VCaP (cell line): ENCODE measurements around the gene ZBTB7C.

Source experiments
- H3K27ac ChIP-seq: fragments of 450-650 bp; 2 replicates; pipeline ENCODE4 v1.5.1; 2017
- CTCF ChIP-seq: fragments of 450-650 bp; conservative IDR thresholded peaks from 2 replicates; pipeline ENCODE4 v1.5.1; 2017; ENCODE audit warnings: mild to moderate bottlenecking, moderate library complexity

The ZBTB7C gene

DNA sequence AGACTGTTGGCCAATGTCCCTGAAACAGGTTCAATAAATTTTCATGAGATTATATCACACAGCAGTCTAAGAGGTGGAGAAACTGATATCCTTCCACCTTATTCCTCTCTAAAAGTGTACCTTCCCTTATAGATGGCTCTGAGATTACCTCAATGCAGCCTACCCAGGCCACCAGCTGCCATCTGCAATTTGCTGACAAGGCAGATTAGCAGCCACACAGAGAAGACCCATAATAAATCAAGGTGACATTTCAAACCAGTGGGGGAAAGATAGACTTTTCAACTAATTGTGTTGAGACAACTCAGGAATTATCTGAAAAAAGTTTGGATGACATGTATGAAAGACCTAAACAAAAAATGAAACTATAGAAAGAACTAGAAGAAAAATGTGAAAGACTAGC is 43.2 kb downstream of the ZBTB7C start:
- no peak overlapping the region for H3K27ac ChIP-seq
- no peak for TF ChIP-seq CTCF

GRCh38 chr18:48364146-48364545 is 45.0 kb downstream of the ZBTB7C start:
- H3K27ac ChIP-seq, result no peak overlapping the region

DNA sequence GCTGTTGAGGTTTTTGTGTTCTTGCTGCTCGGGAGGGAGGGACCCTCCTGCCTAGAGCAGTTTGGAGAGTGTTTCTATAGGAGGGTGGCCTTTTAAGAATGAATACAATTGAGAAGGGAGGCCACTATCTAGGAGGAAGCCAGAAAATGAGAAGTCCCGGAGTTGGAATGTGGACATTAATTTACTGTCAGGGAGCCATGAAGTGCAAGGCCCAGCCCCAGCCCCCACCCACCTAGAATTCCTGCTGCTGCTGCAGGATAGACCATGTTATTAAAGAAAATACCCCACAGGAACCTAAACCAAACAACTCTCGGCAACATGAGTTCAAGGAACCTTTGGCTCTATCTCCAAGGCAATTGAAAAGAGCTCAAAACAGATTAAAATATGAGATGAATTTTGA is 46.0 kb downstream of the ZBTB7C start:
- TF ChIP-seq CTCF, result no peak

More at GRCh38 chr18:48364146-48364545, 45.0 kb downstream of the ZBTB7C start:
- no peak for TF ChIP-seq CTCF

DNA sequence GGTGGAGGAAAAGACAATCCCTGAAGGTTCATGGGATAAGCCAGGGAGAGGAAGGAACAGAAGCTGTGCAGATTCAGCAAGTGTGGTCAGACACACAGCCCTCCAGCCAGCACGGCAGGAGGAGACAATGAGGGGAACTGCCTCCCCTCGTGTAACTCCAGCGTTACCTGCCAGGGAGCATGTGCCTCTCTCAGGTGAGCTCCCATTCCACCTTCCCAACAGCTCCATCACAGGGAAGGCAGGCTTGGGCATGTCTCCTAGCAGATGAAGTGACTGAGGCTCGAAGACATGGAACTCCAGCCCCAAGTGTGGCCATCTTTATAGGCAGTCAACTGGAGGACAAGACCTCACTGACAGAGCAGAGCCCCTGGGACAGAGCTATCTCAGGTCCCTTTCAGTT is 47.4 kb downstream of the ZBTB7C start:
- TF ChIP-seq CTCF, result no peak
- H3K27ac ChIP-seq, result no peak overlapping the region

More for the DNA sequence above, 46.0 kb downstream of the ZBTB7C start:
- H3K27ac ChIP-seq, result no peak overlapping the region

GRCh38 chr18:48360376-48361021 is 48.7 kb downstream of the ZBTB7C start:
- TF ChIP-seq CTCF, result no peak

GRCh38 chr18:48359626-48360025 is 49.6 kb downstream of the ZBTB7C start:
- no peak for TF ChIP-seq CTCF
- no peak overlapping the region for H3K27ac ChIP-seq

More at GRCh38 chr18:48360376-48361021, 48.7 kb downstream of the ZBTB7C start:
- H3K27ac ChIP-seq, result no peak overlapping the region

DNA sequence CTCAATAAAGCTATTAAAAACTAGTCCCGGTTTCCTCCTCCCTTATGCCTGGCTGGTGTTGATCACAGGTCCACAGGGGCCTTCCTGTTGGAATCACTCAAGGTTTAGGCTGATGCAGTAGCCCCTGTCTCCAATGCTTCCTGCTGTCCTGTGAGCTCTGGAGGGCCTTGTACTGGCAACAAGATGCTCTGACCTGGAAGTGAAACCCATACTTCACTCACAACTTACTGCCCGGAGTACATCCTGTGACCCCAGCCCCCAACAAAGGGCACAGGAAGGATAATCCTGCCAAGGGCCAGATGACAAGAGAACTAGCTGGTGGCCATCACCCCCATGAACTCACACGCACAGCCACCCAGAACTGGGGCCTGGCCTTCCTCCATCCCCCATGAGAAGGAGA is 50.3 kb downstream of the ZBTB7C start:
- H3K27ac ChIP-seq, result no peak overlapping the region
- TF ChIP-seq CTCF, result no peak
